Activated CD8-positive, alpha-beta memory T cell treated with anti-CD3 and anti-CD28 coated beads, Interleukin-2, amount 10 ng/mL, durations not matched to agents 7 days and 5 days (primary cell): ENCODE measurements around the gene PTCH2. TPM values are rescaled to one million over a fixed set of nuclear protein-coding genes. Genes with fewer than 3 reads are reported as not detected.

ENCODE experiments used
- ATAC-seq: fragments of 150-1000 bp; cut with Tn5 transposase; one replicate; pipeline ENCODE4 v1.10.0; 2021; ENCODE audit warnings: moderate library complexity
- CTCF ChIA-PET: fragments of 350-600 bp; sonication (Branson Sonifier 250); formaldehyde crosslinking; loops from one replicate; lab custom pipeline; 2021; ENCODE audit warnings: antibody characterized with exemption; lab: Charles Lee
- DNase-seq: peaks from one replicate; pipeline ENCODE4 v3.0.0-alpha.2; 2020
- H3K27ac Mint-ChIP-seq: one replicate; pipeline ENCODE4 v1.8.0; 2021; ENCODE audit warnings: mild to moderate bottlenecking, mixed read lengths
- H3K27me3 Mint-ChIP-seq: one replicate; pipeline ENCODE4 v1.8.0; 2021; ENCODE audit warnings: mixed read lengths
- H3K36me3 Mint-ChIP-seq: one replicate; pipeline ENCODE4 v1.8.0; 2021; ENCODE audit warnings: mild to moderate bottlenecking, mixed read lengths
- H3K4me1 Mint-ChIP-seq: one replicate; pipeline ENCODE4 v1.8.0; 2021; ENCODE audit warnings: mixed read lengths
- H3K4me3 Mint-ChIP-seq: one replicate; pipeline ENCODE4 v1.8.0; 2021; ENCODE audit warnings: mild to moderate bottlenecking, moderate library complexity, mixed read lengths
- H3K9me3 Mint-ChIP-seq: one replicate; pipeline ENCODE4 v1.8.0; 2022; ENCODE audit warnings: low read depth, mixed read lengths
- total RNA-seq, 2 experiments: library from RNA; stranded (reverse); gene quantifications; one replicate each; pipeline ENCODE4 v1.2.3, GENCODE V29; 2021

PTCH2 gene
- total RNA-seq, 2 experiments from 2014 or later: 0.82 to 3.6 TPM

- no peaks in the 10 kb centered on the region for H3K9me3 Mint-ChIP-seq
- H3K27me3 Mint-ChIP-seq: no peaks in the 10 kb centered on the region
- peak overlapping the region; percentile 93 for H3K27ac Mint-ChIP-seq
- peak overlapping the region; percentile 93 for H3K4me3 Mint-ChIP-seq
- peaks cover 41% of the 10 kb centered on the region for H3K4me1 Mint-ChIP-seq
- ATAC-seq (peak; percentile 38), DNase-seq (peak; percentile 67)
- CTCF ChIA-PET: interaction anchor here (0.8 to 3.3 kb wide), 11 partner anchors 9 to 527 kb away, joined by 3 to 35 read pairs (median 4); partner anchors contain the start of genes BEST4, HECTD3, KIF2C and PLK3
- H3K36me3 Mint-ChIP-seq: peaks cover 55% of the 10 kb centered on the region
Observed at GRCh38 chr1:44775930-44776729, 66.9 kb downstream of the PTCH2 start.

- H3K4me1 Mint-ChIP-seq: peaks cover 37% of the 10 kb centered on the region
- ATAC-seq: peak; percentile 81
- H3K9me3 Mint-ChIP-seq: no peaks in the 10 kb centered on the region
- peak within 1 kb of the TSS; percentile 93 for H3K27ac Mint-ChIP-seq
- CTCF ChIA-PET: interaction anchor here (0.8 to 3.3 kb wide), 11 partner anchors 10 to 528 kb away, joined by 3 to 35 read pairs (median 4); partner anchors contain the start of genes BEST4, HECTD3, KIF2C and PLK3
- peak; percentile 95 for DNase-seq
- H3K27me3 Mint-ChIP-seq: no peaks in the 10 kb centered on the region
- peaks cover 46% of the 10 kb centered on the region for H3K36me3 Mint-ChIP-seq
- peak within 1 kb of the TSS; percentile 93 for H3K4me3 Mint-ChIP-seq
Observed at GRCh38 chr1:44775078-44775929, 67.7 kb downstream of the PTCH2 start, which contains the start of gene RPS8. Gene RPS8 (plus strand): TSS chr1:44775540. CDS start chr1:44775597, 57 bp downstream.

Other genes with a start within 250 kb of the PTCH2 start
- 1 to 10 TPM; 3.6 to 3.7 TPM for gene TMEM53, start 168.8 kb downstream of the PTCH2 start, total RNA-seq
- 10 to 100 TPM; 17.0 to 17.2 TPM for gene ARMH1, start 168.5 kb downstream of the PTCH2 start, total RNA-seq
- gene RNU5D-1, start 112.1 kb downstream of the PTCH2 start, total RNA-seq: not detected
- 100 to 1,000 TPM; 102 to 107 TPM for gene KIF2C, start 103.4 kb downstream of the PTCH2 start, total RNA-seq
- 1,000 to 10,000 TPM; 1,353 to 1,538 TPM for gene RPS8, start 67.7 kb downstream of the PTCH2 start, total RNA-seq
- gene BEST4, start 55.1 kb downstream of the PTCH2 start, total RNA-seq: under 1 TPM; 0.73 to 0.79 TPM
- gene PLK3, start 42.9 kb downstream of the PTCH2 start, total RNA-seq: 10 to 100 TPM; 43.1 to 48.9 TPM
- 1 to 10 TPM in 1 of 2 experiments, under 1 TPM in 1; 0.40 to 1.3 TPM for gene DYNLT4, start 35.9 kb downstream of the PTCH2 start, total RNA-seq
- gene BTBD19, start 34.7 kb downstream of the PTCH2 start, total RNA-seq: 1 to 10 TPM; 3.7 to 4.5 TPM
- gene EIF2B3, start 143.3 kb upstream of the PTCH2 start, total RNA-seq: 10 to 100 TPM; 26.5 to 33.3 TPM
- gene HECTD3, start 168.1 kb upstream of the PTCH2 start, total RNA-seq: 10 to 100 TPM; 31.5 to 32.6 TPM
- 10 to 100 TPM; 68.5 to 72.7 TPM for gene UROD, start 169.0 kb upstream of the PTCH2 start, total RNA-seq